Stomach (tissue), 9 donors: Measurements from ENCODE around the gene SH3BGRL3. TPM values are rescaled to one million over a fixed set of nuclear protein-coding genes. Genes with fewer than 3 reads are reported as not detected.
A peak's percentile ranks its signal among the peaks of the same experiment; 100 is the strongest.
"Not testable (repeated sequence)": the region's sequence is repeated elsewhere in the genome, so short reads cannot be mapped to it uniquely, and the experiment has no call there.

ENCODE experiments used
- DNase-seq, 2 donors: peaks; one replicate each; pipeline versions ENCODE4 v3.0.0 to v3.0.0-alpha.2; 2013 to 2019
- H3K27ac ChIP-seq, 5 donors: fragments of 200-600 bp in 4 of 5; sonication (generic) in 4 of 5; one replicate each; pipeline ENCODE4 v1.5.1; 2013 to 2019; ENCODE audit warnings: mild to moderate bottlenecking in 1 of 5, moderate library complexity in 1 of 5
- H3K27me3 ChIP-seq, 3 donors: fragments of 200-600 bp; sonication (generic); one replicate each; pipeline ENCODE4 v1.5.1; 2017 to 2019; ENCODE audit warnings: mixed run types in 1 of 3
- H3K36me3 ChIP-seq, 4 donors: fragments of 200-600 bp; sonication (generic); 1 replicate in 3 of 4; 2 replicates in 1 of 4; pipeline ENCODE4 v1.5.1; 2016 to 2019
- H3K4me1 ChIP-seq, 4 donors: fragments of 200-600 bp; sonication (generic); one replicate each; pipeline ENCODE4 v1.5.1; 2016 to 2019
- H3K4me3 ChIP-seq, 4 donors: fragments of 200-600 bp; sonication (generic) in 3 of 4; one replicate each; pipeline ENCODE4 v1.5.1; 2016 to 2019; ENCODE audit warnings: mild to moderate bottlenecking in 1 of 4
- H3K9me3 ChIP-seq, 4 donors: fragments of 200-600 bp; sonication (generic); one replicate each; pipeline ENCODE4 v1.5.1; 2016 to 2019
- CTCF ChIP-seq, 7 experiments: fragments of 450-650 bp in 4 of 7; fragments of 200-600 bp in 3 of 7; sonication (generic) in 3 of 7; IDR thresholded peaks; one replicate each; pipeline ENCODE4 v1.5.1; 2016 to 2019; ENCODE audit warnings: antibody characterized with exemption in 7 of 7, control low read depth in 2 of 7, mild to moderate bottlenecking in 1 of 7
- EP300 ChIP-seq: sonication (generic); formaldehyde crosslinking; IDR thresholded peaks from one replicate; pipeline ENCODE4 v1.6.1; 2017; ENCODE audit warnings: antibody characterized with exemption
- POLR2A ChIP-seq, 4 donors: fragments of 450-650 bp; IDR thresholded peaks; one replicate each; pipeline ENCODE4 v1.6.1; 2016; ENCODE audit warnings: antibody characterized with exemption in 4 of 4, control low read depth in 2 of 4, mild to moderate bottlenecking in 1 of 4, moderate library complexity in 1 of 4
- POLR2AphosphoS5 ChIP-seq, 3 donors: sonication (generic); formaldehyde crosslinking; IDR thresholded peaks; one replicate each; pipeline ENCODE4 v1.6.1; 2016; ENCODE audit warnings: antibody characterized with exemption in 3 of 3
- WGBS, 5 donors: extraction: QIAGEN DNeasy Blood & Tissue Kit in 3 of 5; methylation state at CpG; one replicate each; pipeline versions ENCODE4 v1.1.5 to v1.1.7; 2013 to 2018; 5-methylcytosine and 5-hydroxymethylcytosine counted together
- intact Hi-C: fragments of 100-400 bp; cut with DNase I; formaldehyde crosslinking; loops from one replicate; pipeline ENCODE4 v1.15.1; 2023; ENCODE audit warnings: low total_unique reads
- polyA plus RNA-seq, 3 donors: library from polyadenylated mRNA; stranded (reverse); fragments of 200-250 nt; gene quantifications; one replicate each; pipeline ENCODE4 v1.2.3, GENCODE V29; 2013
- total RNA-seq, 5 donors: library from RNA; depleted of rRNA; stranded (reverse); fragments of >200 nt; gene quantifications; one replicate each; pipeline versions ENCODE4 v1.1.0 to v1.2.3, GENCODE V29; 2014 to 2016
- donor health status: healthy with polysubstance abuse.
- donor health status: Bipolar disorder and iron deficiency.
- donor health status: healthy.

The SH3BGRL3 gene
- total and polyA plus RNA-seq, 8 donors, result 7.2 to 267 (median 79.3) TPM

- Histone ChIP-seq H3K9me3 (no peaks in the 10 kb centered on the region), H3K27me3 (no peaks in the 10 kb centered on the region), H3K36me3 (peaks cover 0 to 2% (median 0%) of the 10 kb centered on the region in 4 donors), H3K27ac (peak within 1 kb of the TSS; percentile 6 to 75 (median 62)), H3K4me1 (peaks cover 7 to 31% (median 18%) of the 10 kb centered on the region in 4 donors), H3K4me3 (peak within 1 kb of the TSS; percentile 66 to 93 (median 78))
- WGBS, 5 donors, result 1 to 4% (median 2%) methylated on average over 33 to 51 of the region's 51 CpGs
- DNase-seq, result peak; percentile 94 to 98
- intact Hi-C loops, result no loop called here
- TF ChIP-seq POLR2AphosphoS5 (IDR thresholded peaks at IDR 0.05) (peak in 1 of 3 donors; percentile 43), CTCF (IDR thresholded peaks at IDR 0.05) (no peak)
Observed at GRCh38 chr1:26306290-26307229, 26.7 kb downstream of the SH3BGRL3 start, which contains the start of gene UBXN11. UBXN11 (minus strand) TSS chr1:26306636; CDS start chr1:26302883, 3,753 bp downstream.

GRCh38 chr1:26307363-26307781, 27.5 kb downstream of the SH3BGRL3 start:
- Histone ChIP-seq H3K4me3 (peak overlapping the region in 1 of 4 donors; percentile 93), H3K27ac (peak overlapping the region in 4 of 5 donors; percentile 60 to 75 (median 64)), H3K36me3 (no peaks in the 10 kb centered on the region), H3K27me3 (no peaks in the 10 kb centered on the region), H3K4me1 (peaks cover 7 to 31% (median 18%) of the 10 kb centered on the region in 4 donors), H3K9me3 (no peaks in the 10 kb centered on the region)
- intact Hi-C loops, result no loop called here
- DNase-seq, result no peak
- WGBS, 5 donors, result 25 to 40% (median 33%) methylated on average over 6 of the region's 6 CpGs
- no peak for TF ChIP-seq CTCF (IDR thresholded peaks at IDR 0.05)
- TF ChIP-seq POLR2AphosphoS5 (IDR thresholded peaks at IDR 0.05), result no peak
- no peak for TF ChIP-seq EP300
- no peak for TF ChIP-seq POLR2A (IDR thresholded peaks at IDR 0.05)

- WGBS, 5 donors, result 76 to 84% (median 79%) methylated on average over 21 of the region's 21 CpGs
- DNase-seq, H3K9me3 ChIP-seq, H3K27me3 ChIP-seq, H3K36me3 ChIP-seq, H3K4me3 ChIP-seq, intact Hi-C loops: not testable (repeated sequence)
- Histone ChIP-seq H3K27ac (peak overlapping the region in 1 of 5 donors; percentile 14), H3K4me1 (peaks cover 7 to 31% (median 18%) of the 10 kb centered on the region in 4 donors)
Observed at GRCh38 chr1:26307966-26308899, 28.3 kb downstream of the SH3BGRL3 start.

- Histone ChIP-seq H3K27me3 (no peaks in the 10 kb centered on the region), H3K4me1 (peaks cover 0 to 22% (median 0%) of the 10 kb centered on the region in 4 donors), H3K27ac (peak overlapping the region in 1 of 5 donors; percentile 49), H3K9me3 (no peaks in the 10 kb centered on the region), H3K36me3 (no peaks in the 10 kb centered on the region), H3K4me3 (no peak overlapping the region)
- no peak for TF ChIP-seq POLR2A (IDR thresholded peaks at IDR 0.05)
- 75 to 83% (median 76%) methylated on average over 5 of the region's 5 CpGs for WGBS, 5 donors
- no peak for DNase-seq
- intact Hi-C loops, result no loop called here
Observed at GRCh38 chr1:26314501-26314900, 34.6 kb downstream of the SH3BGRL3 start.
